HepG2 (cell line): ENCODE data around the gene SNAPIN. TPM values are rescaled to one million over a fixed set of nuclear protein-coding genes. Genes with fewer than 3 reads are reported as not detected.
A peak's percentile ranks its signal among the peaks of the same experiment; 100 is the strongest.

Experiments
- ATM ChIP-seq: fragments of 450-650 bp; IDR thresholded peaks from 2 replicates; pipeline ENCODE4 v1.7.1; 2017; ENCODE audit warnings: mild to moderate bottlenecking, borderline replicate concordance
- CBX2 ChIP-seq, 2 experiments: fragments of 200-600 bp in 1 of 2; sonication (generic); formaldehyde crosslinking in 1 of 2; IDR thresholded peaks; 2 replicates each; pipeline versions ENCODE4 v1.7.0 to v1.8.1; 2018 to 2022; ENCODE audit warnings: low read depth in 2 of 2, low read length in 1 of 2, mild to moderate bottlenecking in 1 of 2, missing genetic modification reagents in 1 of 2
- CBX5 ChIP-seq: sonication (generic); formaldehyde crosslinking; IDR thresholded peaks from 2 replicates; pipeline ENCODE4 v1.4.0; 2020; ENCODE audit warnings: missing genetic modification reagents, borderline replicate concordance
- NFYC ChIP-seq: IDR thresholded peaks from 2 replicates; pipeline ENCODE4 v1.6.1; 2016; ENCODE audit warnings: missing genetic modification reagents, missing compliant biosample characterization
- SIN3A ChIP-seq: IDR thresholded peaks from 2 replicates; pipeline ENCODE4 v1.6.1; 2011; ENCODE audit warnings: low read depth, mild to moderate bottlenecking, control low read depth, low read length, borderline replicate concordance
- ZFP1 ChIP-seq: IDR thresholded peaks from 2 replicates; pipeline ENCODE4 v1.6.1; 2016
- ZFP62 ChIP-seq: sonication (generic); formaldehyde crosslinking; IDR thresholded peaks from 2 replicates; pipeline ENCODE4 v1.4.0; 2020; ENCODE audit warnings: missing genetic modification reagents
- ZNF20 ChIP-seq: sonication (generic); formaldehyde crosslinking; IDR thresholded peaks from 2 replicates; pipeline ENCODE4 v1.4.0; 2020; ENCODE audit warnings: mild to moderate bottlenecking, moderate library complexity, missing genetic modification reagents
- ZNF75D ChIP-seq: sonication (generic); formaldehyde crosslinking; IDR thresholded peaks from 2 replicates; pipeline ENCODE4 v1.8.1; 2023; ENCODE audit warnings: missing genetic modification reagents, mild to moderate bottlenecking, borderline replicate concordance
- ZNF841 ChIP-seq: sonication (generic); formaldehyde crosslinking; IDR thresholded peaks from 2 replicates; pipeline ENCODE4 v1.8.1; 2023; ENCODE audit warnings: missing genetic modification reagents, borderline replicate concordance
- ZSCAN12 ChIP-seq: sonication (generic); formaldehyde crosslinking; IDR thresholded peaks from 2 replicates; pipeline ENCODE4 v1.9.0; 2021; ENCODE audit warnings: mild to moderate bottlenecking, missing genetic modification reagents
- polyA plus RNA-seq, 8 experiments: library from polyadenylated mRNA; depleted of rRNA in 3 of 8; stranded (reverse) in 7 of 8; unstranded in 1 of 8; fragments of >200 nt; fragmentation: Illumina TruSeq in 4 of 8; extraction: Trizol in 4 of 8; gene quantifications; 2 replicates each; pipeline versions ENCODE4 v1.2.1 to v1.2.3, GENCODE V29; 2011 to 2016; ENCODE audit warnings: low read depth in 4 of 8, missing spikeins in 1 of 8, mixed read lengths in 1 of 8; ENCODE audit not compliant: insufficient read depth in 1 of 8
- total RNA-seq, 5 experiments: library from RNA; depleted of rRNA; stranded (reverse); fragments of >200 nt; fragmentation: Illumina TruSeq; extraction: Trizol; gene quantifications; 2 replicates each; pipeline ENCODE4 v1.2.3, GENCODE V29; 2016; ENCODE audit warnings: low read depth in 1 of 5
- TF ChIP-seq, protein P1 (sequence below): sonication (generic); formaldehyde crosslinking; IDR thresholded peaks from 2 replicates; pipeline ENCODE4 v1.4.0; 2020; ENCODE audit warnings: missing genetic modification reagents, borderline replicate concordance
- TF ChIP-seq, protein P2 (sequence below): IDR thresholded peaks from 2 replicates; pipeline ENCODE4 v1.6.1; 2018; ENCODE audit warnings: missing genetic modification reagents

Gene SNAPIN
- total and polyA plus RNA-seq, 2 of the 13 experiments (the other 11 are each of a cell fraction or from before 2014, with no cell fraction given), result 23.9 to 25.7 TPM

DNA sequence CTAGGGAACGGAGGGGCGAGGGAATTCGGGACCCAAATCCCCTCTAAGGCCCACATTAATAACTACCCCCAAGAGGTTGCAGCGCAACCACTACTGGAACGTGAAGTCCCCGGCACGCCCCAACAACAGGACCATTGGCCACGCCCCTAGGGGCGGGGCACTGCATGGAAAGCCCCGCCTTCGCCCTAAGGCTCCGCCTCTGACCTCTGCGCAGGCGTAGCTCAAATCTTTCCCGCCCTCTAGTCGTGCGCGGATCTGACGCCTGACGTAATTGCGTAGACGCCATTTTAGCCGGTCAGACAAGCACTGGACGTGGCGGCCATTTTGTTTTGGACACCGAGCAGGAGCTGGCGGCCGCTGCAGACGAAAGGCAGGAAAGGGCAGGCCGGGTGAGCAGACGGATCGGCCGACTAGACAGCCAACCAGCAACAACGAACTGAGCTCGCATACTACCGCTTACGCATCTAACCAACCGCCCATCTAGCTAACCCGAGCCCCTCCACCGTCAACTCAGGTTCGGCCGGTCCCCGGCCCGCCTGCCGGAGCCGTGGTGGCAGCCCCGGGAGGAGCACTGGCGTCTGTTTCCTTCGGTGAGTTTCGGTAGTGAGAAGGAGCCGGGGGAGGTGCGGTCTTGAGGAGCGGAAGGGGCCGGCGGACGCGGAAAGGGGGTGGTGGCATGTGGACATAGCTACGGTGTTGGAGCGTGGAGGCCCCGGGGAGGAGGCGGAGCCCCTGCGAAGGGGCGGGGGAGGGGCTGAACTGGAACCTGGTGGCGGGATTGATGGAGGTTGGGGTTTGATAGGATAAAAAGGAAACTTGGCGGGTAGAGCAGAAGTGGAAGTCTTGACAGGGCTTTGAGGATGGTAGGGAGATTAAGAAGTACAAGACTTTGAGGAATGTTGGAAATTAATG is 24.5 kb upstream of the SNAPIN start, which contains the start of gene CHTOP (continued):
- TF ChIP-seq NFYC (peak; percentile 31; the same call in 1 of the 2 replicates), SIN3A (peak; percentile 51; the same call in 1 of the 2 replicates), CBX2 (IDR thresholded peaks at IDR 0.05; ENCODE audit: low read depth, low read length) (no peak), CBX2 (CRISPR knock-in tag; IDR thresholded peaks at IDR 0.05; ENCODE audit: low read depth) (no peak), ATM (no peak), ZNF75D (peak; percentile 80; the same call in 1 of the 2 replicates), ZSCAN12 (no peak), ZFP1 (CRISPR knock-in tag) (no peak), CBX5 (CRISPR knock-in tag) (0 out of 2 replicates have a peak, but pooled peaks have one; percentile 16), ZNF20 (CRISPR knock-in tag) (no peak), ZFP62 (no peak), ZNF841 (CRISPR knock-in tag) (no peak)
- TF ChIP-seq, protein P1, sequence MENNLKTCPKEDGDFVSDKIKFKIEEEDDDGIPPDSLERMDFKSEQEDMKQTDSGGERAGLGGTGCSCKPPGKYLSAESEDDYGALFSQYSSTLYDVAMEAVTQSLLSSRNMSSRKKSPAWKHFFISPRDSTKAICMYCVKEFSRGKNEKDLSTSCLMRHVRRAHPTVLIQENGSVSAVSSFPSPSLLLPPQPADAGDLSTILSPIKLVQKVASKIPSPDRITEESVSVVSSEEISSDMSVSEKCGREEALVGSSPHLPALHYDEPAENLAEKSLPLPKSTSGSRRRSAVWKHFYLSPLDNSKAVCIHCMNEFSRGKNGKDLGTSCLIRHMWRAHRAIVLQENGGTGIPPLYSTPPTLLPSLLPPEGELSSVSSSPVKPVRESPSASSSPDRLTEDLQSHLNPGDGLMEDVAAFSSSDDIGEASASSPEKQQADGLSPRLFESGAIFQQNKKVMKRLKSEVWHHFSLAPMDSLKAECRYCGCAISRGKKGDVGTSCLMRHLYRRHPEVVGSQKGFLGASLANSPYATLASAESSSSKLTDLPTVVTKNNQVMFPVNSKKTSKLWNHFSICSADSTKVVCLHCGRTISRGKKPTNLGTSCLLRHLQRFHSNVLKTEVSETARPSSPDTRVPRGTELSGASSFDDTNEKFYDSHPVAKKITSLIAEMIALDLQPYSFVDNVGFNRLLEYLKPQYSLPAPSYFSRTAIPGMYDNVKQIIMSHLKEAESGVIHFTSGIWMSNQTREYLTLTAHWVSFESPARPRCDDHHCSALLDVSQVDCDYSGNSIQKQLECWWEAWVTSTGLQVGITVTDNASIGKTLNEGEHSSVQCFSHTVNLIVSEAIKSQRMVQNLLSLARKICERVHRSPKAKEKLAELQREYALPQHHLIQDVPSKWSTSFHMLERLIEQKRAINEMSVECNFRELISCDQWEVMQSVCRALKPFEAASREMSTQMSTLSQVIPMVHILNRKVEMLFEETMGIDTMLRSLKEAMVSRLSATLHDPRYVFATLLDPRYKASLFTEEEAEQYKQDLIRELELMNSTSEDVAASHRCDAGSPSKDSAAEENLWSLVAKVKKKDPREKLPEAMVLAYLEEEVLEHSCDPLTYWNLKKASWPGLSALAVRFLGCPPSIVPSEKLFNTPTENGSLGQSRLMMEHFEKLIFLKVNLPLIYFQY, result 0 out of 2 replicates have a peak, but pooled peaks have one; percentile 35
- TF ChIP-seq, protein P2, sequence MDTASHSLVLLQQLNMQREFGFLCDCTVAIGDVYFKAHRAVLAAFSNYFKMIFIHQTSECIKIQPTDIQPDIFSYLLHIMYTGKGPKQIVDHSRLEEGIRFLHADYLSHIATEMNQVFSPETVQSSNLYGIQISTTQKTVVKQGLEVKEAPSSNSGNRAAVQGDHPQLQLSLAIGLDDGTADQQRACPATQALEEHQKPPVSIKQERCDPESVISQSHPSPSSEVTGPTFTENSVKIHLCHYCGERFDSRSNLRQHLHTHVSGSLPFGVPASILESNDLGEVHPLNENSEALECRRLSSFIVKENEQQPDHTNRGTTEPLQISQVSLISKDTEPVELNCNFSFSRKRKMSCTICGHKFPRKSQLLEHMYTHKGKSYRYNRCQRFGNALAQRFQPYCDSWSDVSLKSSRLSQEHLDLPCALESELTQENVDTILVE, result peak; percentile 63; the same call in 1 of the 2 replicates
